ENCODE data around the gene SOAT2. TPM values are rescaled to one million over a fixed set of nuclear protein-coding genes. Genes with fewer than 3 reads are reported as not detected.

Gene SOAT2
- total RNA-seq, 1 experiment from 2014 or later: not detected

GRCh38 chr12:53169644-53170043 is 66.4 kb downstream of the SOAT2 start:
- ChIA-PET POLR2A (ENCODE audit: low non-redundant PET) (no interaction called here), CTCF (no interaction called here)
- no peaks in the 10 kb centered on the region for H3K9me3 ChIP-seq (ENCODE audit: low read depth, low read length, poor library complexity, severe bottlenecking)
- H3K27ac ChIP-seq (ENCODE audit: low read depth, low read length, poor library complexity, severe bottlenecking): no peak overlapping the region
- no peaks in the 10 kb centered on the region for H3K27me3 ChIP-seq (replicated peaks; ENCODE audit: insufficient read depth, low read depth, low read length, poor library complexity)
- no peaks in the 10 kb centered on the region for H3K4me1 ChIP-seq (ENCODE audit: insufficient read depth, low read length, poor library complexity, severe bottlenecking)
- no TSS peak for BruUV-seq (replicated peaks)
- no peak for DNase-seq (ENCODE audit: low spot score)
- H3K4me3 ChIP-seq (ENCODE audit: low read depth, low read length, poor library complexity, severe bottlenecking): no peak overlapping the region
- intact Hi-C loops (cut with micrococcal nuclease; ENCODE audit: unreplicated experiment): no loop called here
- TF ChIP-seq EZH2 (IDR thresholded peaks at IDR 0.05; ENCODE audit: borderline replicate concordance, low read depth, low read length, poor library complexity, severe bottlenecking) (no peak), CTCF (conservative IDR thresholded peaks at IDR 0.05; ENCODE audit: low read depth, low read length) (no peak)
- H3K36me3 ChIP-seq (ENCODE audit: insufficient read depth, low read length, poor library complexity, severe bottlenecking): no peaks in the 10 kb centered on the region

- ChIA-PET CTCF (no interaction called here), POLR2A (ENCODE audit: low non-redundant PET) (no interaction called here)
- Histone ChIP-seq H3K9me3 (ENCODE audit: low read depth, low read length, poor library complexity, severe bottlenecking) (no peaks in the 10 kb centered on the region), H3K27ac (ENCODE audit: low read depth, low read length, poor library complexity, severe bottlenecking) (no peak overlapping the region), H3K36me3 (ENCODE audit: insufficient read depth, low read length, poor library complexity, severe bottlenecking) (no peaks in the 10 kb centered on the region), H3K27me3 (replicated peaks; ENCODE audit: insufficient read depth, low read depth, low read length, poor library complexity) (no peaks in the 10 kb centered on the region), H3K4me3 (ENCODE audit: low read depth, low read length, poor library complexity, severe bottlenecking) (no peak overlapping the region), H3K4me1 (ENCODE audit: insufficient read depth, low read length, poor library complexity, severe bottlenecking) (peaks cover 5% of the 10 kb centered on the region)
- no peak for TF ChIP-seq CTCF (conservative IDR thresholded peaks at IDR 0.05; ENCODE audit: low read depth, low read length)
- TF ChIP-seq EZH2 (IDR thresholded peaks at IDR 0.05; ENCODE audit: borderline replicate concordance, low read depth, low read length, poor library complexity, severe bottlenecking): no peak
- DNase-seq (ENCODE audit: low spot score): no peak
- intact Hi-C loops (cut with micrococcal nuclease; ENCODE audit: unreplicated experiment): no loop called here
- no TSS peak for BruUV-seq (replicated peaks)
These were observed 66.9 kb downstream of the SOAT2 start for GRCh38 chr12:53170215-53170614.

GRCh38 chr12:53170876-53171724 is 67.8 kb downstream of the SOAT2 start:
- peaks cover 11% of the 10 kb centered on the region for H3K4me1 ChIP-seq (ENCODE audit: insufficient read depth, low read length, poor library complexity, severe bottlenecking)
- TF ChIP-seq CTCF (conservative IDR thresholded peaks at IDR 0.05; ENCODE audit: low read depth, low read length) (no peak), EZH2 (IDR thresholded peaks at IDR 0.05; ENCODE audit: borderline replicate concordance, low read depth, low read length, poor library complexity, severe bottlenecking) (no peak)
- H3K36me3 ChIP-seq (ENCODE audit: insufficient read depth, low read length, poor library complexity, severe bottlenecking): no peaks in the 10 kb centered on the region
- POLR2A ChIA-PET (ENCODE audit: low non-redundant PET): interaction anchor here (0.6 kb wide), 1 partner anchor 24 kb away, joined by 3 read pairs; no protein-coding TSS in a partner anchor
- no peaks in the 10 kb centered on the region for H3K9me3 ChIP-seq (ENCODE audit: low read depth, low read length, poor library complexity, severe bottlenecking)
- intact Hi-C loops (cut with micrococcal nuclease; ENCODE audit: unreplicated experiment): no loop called here
- no peaks in the 10 kb centered on the region for H3K27me3 ChIP-seq (replicated peaks; ENCODE audit: insufficient read depth, low read depth, low read length, poor library complexity)
- no TSS peak for BruUV-seq (replicated peaks)
- H3K27ac ChIP-seq (ENCODE audit: low read depth, low read length, poor library complexity, severe bottlenecking): no peak overlapping the region
- CTCF ChIA-PET: no interaction called here
- DNase-seq (ENCODE audit: low spot score): no peak
- H3K4me3 ChIP-seq (ENCODE audit: low read depth, low read length, poor library complexity, severe bottlenecking): no peak overlapping the region
